NCI-H146 (cell line): ENCODE results near the gene IER5L.
A peak's percentile ranks its signal among the peaks of the same experiment; 100 is the strongest.
"Not testable (repeated sequence)": the region's sequence is repeated elsewhere in the genome, so short reads cannot be mapped to it uniquely, and the experiment has no call there.

Experiments
- DNase-seq: peaks from one replicate; lab custom pipeline; 2025; lab: John Stamatoyannopoulos, UW

Gene IER5L

GRCh38 chr9:129202613-129203555 lies 24.8 kb upstream of the IER5L start:
- DNase-seq = peak; percentile 15

- no peak for DNase-seq
Observed at GRCh38 chr9:129201866-129202265, 23.8 kb upstream of the IER5L start.

GRCh38 chr9:129201289-129201688 lies 23.2 kb upstream of the IER5L start:
- DNase-seq = no peak

- no peak for DNase-seq
Observed at GRCh38 chr9:129200255-129200654, 22.2 kb upstream of the IER5L start.

GRCh38 chr9:129199044-129199435 lies 21.0 kb upstream of the IER5L start:
- no peak for DNase-seq

GRCh38 chr9:129198319-129199043 lies 20.4 kb upstream of the IER5L start:
- DNase-seq = no peak

- DNase-seq = no peak
Observed at GRCh38 chr9:129197978-129198318, 19.9 kb upstream of the IER5L start.

GRCh38 chr9:129197045-129197444 lies 19.0 kb upstream of the IER5L start:
- DNase-seq = not testable (repeated sequence)

- no peak for DNase-seq
Observed at GRCh38 chr9:129195606-129196005, 17.5 kb upstream of the IER5L start.

- DNase-seq = no peak
Observed at GRCh38 chr9:129194221-129194620, 16.2 kb upstream of the IER5L start.

- DNase-seq = no peak
Observed at GRCh38 chr9:129193655-129194054, 15.6 kb upstream of the IER5L start.

- no peak for DNase-seq
Observed at GRCh38 chr9:129191234-129191633, 13.2 kb upstream of the IER5L start.

- DNase-seq = not testable (repeated sequence)
Observed at GRCh38 chr9:129189971-129190370, 11.9 kb upstream of the IER5L start.

- no peak for DNase-seq
Observed at GRCh38 chr9:129187042-129187441, 9.0 kb upstream of the IER5L start.

- DNase-seq = no peak
Observed at GRCh38 chr9:129185991-129186390, 7.9 kb upstream of the IER5L start.

- no peak for DNase-seq
Observed at GRCh38 chr9:129185402-129185801, 7.3 kb upstream of the IER5L start.

- no peak for DNase-seq
Observed at GRCh38 chr9:129184596-129185122, 6.6 kb upstream of the IER5L start.

- DNase-seq = no peak
Observed at GRCh38 chr9:129184219-129184524, 6.1 kb upstream of the IER5L start.

GRCh38 chr9:129183495-129184218 lies 5.6 kb upstream of the IER5L start:
- DNase-seq = no peak

- peak; percentile 23 for DNase-seq
Observed at GRCh38 chr9:129182625-129183494, 4.8 kb upstream of the IER5L start.

- no peak for DNase-seq
Observed at GRCh38 chr9:129182122-129182521, 4.1 kb upstream of the IER5L start.

GRCh38 chr9:129181246-129181645 lies 3.2 kb upstream of the IER5L start:
- no peak for DNase-seq
